Lower leg skin (tissue), 3 donors: ENCODE measurements around the gene FAM72B.
"Not testable (repeated sequence)": the region's sequence is repeated elsewhere in the genome, so short reads cannot be mapped to it uniquely, and the experiment has no call there.

ENCODE experiments used
- POLR2A ChIP-seq, 2 donors: fragments of 450-650 bp; IDR thresholded peaks; one replicate each; pipeline ENCODE4 v1.6.1; 2016 to 2017; ENCODE audit warnings: antibody characterized with exemption in 2 of 2, mild to moderate bottlenecking in 1 of 2, moderate library complexity in 1 of 2
- TF ChIP-seq, protein P1 (sequence below), 3 donors: fragments of 450-650 bp; IDR thresholded peaks; one replicate each; pipeline ENCODE4 v1.5.1; 2016; ENCODE audit warnings: antibody characterized with exemption in 3 of 3, mild to moderate bottlenecking in 3 of 3, moderate library complexity in 2 of 3

DNA sequence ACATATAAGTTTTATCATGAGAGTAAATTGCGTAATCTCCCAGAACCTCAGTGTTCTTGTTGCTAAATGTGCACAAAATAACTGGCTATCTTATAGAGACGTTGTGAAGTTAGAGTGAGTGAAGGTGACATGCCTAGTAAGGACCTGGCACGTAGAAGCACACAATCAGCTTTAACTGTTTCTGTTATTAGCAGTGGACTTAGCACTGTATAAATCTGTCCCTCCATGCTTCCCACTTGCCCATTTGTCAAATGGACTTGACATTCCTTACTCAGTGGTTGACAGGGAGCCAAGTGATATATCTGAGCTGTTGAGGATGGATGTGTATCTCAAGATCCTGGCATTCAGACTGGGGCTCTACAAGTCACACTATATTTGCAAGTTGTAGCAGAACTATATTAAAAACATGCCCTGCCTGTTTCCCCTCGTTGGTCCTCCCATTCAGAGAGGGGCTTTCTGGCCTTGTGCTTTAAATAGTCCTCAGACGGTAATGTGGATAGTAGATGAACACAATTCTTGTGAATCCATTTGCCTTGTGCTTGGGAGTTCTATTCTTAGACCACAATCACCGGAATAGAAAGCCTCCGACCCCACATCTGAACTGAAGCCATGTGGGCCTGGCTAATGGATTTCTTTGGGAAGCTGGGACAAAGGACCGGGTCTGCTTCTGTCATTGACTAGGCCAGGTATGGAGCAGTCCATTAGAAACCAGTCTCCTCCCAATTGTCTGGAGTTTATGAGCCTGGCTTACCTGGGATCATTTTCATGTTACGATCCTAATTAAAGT, 43.6 kb upstream of the FAM72B start:
- TF ChIP-seq, protein P1, sequence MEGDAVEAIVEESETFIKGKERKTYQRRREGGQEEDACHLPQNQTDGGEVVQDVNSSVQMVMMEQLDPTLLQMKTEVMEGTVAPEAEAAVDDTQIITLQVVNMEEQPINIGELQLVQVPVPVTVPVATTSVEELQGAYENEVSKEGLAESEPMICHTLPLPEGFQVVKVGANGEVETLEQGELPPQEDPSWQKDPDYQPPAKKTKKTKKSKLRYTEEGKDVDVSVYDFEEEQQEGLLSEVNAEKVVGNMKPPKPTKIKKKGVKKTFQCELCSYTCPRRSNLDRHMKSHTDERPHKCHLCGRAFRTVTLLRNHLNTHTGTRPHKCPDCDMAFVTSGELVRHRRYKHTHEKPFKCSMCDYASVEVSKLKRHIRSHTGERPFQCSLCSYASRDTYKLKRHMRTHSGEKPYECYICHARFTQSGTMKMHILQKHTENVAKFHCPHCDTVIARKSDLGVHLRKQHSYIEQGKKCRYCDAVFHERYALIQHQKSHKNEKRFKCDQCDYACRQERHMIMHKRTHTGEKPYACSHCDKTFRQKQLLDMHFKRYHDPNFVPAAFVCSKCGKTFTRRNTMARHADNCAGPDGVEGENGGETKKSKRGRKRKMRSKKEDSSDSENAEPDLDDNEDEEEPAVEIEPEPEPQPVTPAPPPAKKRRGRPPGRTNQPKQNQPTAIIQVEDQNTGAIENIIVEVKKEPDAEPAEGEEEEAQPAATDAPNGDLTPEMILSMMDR (IDR thresholded peaks at IDR 0.05) = not testable (repeated sequence)
- not testable (repeated sequence) for TF ChIP-seq POLR2A (IDR thresholded peaks at IDR 0.05)
